ENCODE measurements around the gene TMEM132C.

DNA sequence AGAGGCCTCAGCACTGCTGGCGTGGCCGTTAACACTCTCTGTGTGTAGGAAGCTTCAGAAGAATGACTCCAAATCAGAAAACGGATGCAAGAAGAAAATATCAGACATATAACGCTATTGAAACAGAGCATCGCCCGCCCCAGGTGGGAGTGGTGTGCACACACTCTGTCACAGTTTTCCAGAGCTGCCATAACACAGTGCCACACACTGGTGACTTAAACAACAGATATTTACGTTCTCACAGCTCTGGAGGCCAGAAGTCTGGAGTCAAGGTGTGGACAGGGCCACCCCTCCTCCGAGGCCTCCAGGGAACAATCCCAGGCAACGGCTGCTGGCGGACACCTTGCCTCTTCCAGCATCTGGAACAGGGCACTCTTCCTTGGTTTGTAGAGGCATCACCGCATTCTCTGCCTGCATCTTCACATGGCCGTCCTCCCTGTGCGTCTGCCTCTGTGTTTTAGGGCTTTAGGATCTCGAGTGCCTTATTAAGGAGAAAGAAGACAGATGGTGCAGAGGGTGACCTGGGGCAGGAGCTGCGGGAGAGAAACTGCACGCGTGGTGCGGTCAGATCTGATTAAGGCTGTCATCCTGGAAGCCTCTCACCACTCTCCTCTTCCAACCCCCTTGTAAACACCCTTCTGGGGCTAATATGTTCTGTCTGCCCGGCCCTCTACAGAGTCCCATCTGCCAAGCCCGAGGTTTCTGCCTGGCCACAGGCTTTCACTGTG lies 415.7 kb downstream of the TMEM132C start:
- TF ChIP-seq, protein P1, sequence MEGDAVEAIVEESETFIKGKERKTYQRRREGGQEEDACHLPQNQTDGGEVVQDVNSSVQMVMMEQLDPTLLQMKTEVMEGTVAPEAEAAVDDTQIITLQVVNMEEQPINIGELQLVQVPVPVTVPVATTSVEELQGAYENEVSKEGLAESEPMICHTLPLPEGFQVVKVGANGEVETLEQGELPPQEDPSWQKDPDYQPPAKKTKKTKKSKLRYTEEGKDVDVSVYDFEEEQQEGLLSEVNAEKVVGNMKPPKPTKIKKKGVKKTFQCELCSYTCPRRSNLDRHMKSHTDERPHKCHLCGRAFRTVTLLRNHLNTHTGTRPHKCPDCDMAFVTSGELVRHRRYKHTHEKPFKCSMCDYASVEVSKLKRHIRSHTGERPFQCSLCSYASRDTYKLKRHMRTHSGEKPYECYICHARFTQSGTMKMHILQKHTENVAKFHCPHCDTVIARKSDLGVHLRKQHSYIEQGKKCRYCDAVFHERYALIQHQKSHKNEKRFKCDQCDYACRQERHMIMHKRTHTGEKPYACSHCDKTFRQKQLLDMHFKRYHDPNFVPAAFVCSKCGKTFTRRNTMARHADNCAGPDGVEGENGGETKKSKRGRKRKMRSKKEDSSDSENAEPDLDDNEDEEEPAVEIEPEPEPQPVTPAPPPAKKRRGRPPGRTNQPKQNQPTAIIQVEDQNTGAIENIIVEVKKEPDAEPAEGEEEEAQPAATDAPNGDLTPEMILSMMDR (IDR thresholded peaks at IDR 0.05; ENCODE audit: insufficient read depth, low read length, poor library complexity, severe bottlenecking), result no peak
- TF ChIP-seq EZH2phosphoT487 (conservative IDR thresholded peaks at IDR 0.05; ENCODE audit: low read length), result no peak
